IPS-NIHi7 (cell line): ENCODE measurements around the gene SMYD1.
"Not testable (repeated sequence)": the region's sequence is repeated elsewhere in the genome, so short reads cannot be mapped to it uniquely, and the experiment has no call there.

Experiments used
- DNase-seq: peaks from one replicate; pipeline ENCODE4 v3.0.0; 2012; ENCODE audit warnings: mixed read lengths; ENCODE audit errors: extremely low spot score

Gene SMYD1

DNA sequence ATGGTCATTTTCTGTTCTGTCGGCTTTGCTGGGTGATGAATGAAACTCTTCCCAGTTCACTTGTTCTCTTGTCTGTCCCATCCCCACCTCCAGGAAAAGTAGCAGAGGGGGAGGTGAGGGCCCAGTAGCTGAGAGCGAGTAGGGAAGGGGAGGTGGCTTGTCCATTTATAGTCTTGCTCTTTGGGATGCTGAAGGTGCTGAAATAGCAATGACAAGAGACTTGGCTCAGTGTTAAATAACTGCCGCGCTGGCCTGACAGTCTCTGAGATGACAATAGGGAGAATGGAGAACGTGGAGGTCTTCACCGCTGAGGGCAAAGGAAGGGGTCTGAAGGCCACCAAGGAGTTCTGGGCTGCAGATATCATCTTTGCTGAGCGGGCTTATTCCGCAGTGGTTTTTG lies at the start of gene SMYD1:
TSS of gene SMYD1 (plus strand) at position 228 of the 400 bp plus-strand sequence. CDS start at position 268, 40 bp downstream.
- no peak for DNase-seq

DNA sequence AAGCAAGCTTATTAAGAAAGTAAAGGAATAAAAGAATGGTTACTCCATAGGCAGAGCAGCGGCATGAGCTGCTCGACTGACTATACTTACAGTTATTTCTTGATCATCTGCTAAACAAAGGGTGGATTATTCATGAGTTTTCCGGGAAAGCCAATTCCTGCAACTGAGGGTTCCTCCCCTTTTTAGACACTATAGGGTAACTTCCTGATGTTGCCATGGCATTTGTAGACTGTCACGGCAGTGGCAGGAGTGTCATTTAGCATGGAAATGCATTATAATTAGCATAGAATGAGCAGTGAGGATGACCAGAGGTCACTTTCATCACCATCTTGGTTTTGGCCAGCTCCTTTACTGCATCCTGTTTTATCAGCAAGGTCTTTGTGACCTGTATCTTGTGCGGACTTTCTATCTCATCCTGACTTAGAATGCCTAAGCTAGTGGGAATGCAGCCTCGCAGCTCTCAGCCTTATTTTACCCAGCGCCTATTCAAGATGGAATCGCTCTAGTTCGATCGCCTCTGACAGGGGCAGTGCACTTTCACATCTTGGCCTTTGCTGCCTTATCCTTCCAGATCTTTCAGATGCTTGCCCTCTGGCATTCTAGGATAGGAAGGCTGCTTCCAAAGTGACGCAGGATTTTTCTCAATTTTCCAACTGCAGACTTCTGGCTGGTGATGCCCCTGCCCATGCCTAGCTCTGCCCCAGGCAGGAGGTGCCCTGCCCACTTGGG lies 49.4 kb upstream of the SMYD1 start:
- DNase-seq, result not testable (repeated sequence)

GRCh38 chr2:88018909-88019308 lies 48.7 kb upstream of the SMYD1 start:
- DNase-seq, result no peak

DNA sequence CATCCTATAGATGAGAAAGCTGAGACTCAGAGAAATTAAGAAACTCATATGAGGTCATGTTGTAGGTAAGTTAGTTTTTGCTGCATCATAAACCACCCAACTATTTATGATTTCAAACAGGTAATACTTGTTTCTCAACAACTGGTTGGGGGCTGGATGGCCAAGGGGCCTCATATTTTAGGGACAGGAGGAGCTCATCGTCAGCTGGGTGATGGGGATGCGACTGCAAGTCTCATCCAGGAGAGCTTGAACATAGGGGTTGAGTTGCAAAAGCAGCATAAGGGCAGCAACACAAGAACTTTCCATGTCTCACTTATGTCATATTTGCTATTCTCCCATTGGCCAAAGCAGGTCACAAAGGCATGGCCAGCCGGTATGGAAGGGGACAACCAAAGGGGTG lies 47.6 kb upstream of the SMYD1 start:
- DNase-seq, result no peak

- DNase-seq, result no peak
These were observed 45.0 kb upstream of the SMYD1 start for GRCh38 chr2:88022669-88022921.

DNA sequence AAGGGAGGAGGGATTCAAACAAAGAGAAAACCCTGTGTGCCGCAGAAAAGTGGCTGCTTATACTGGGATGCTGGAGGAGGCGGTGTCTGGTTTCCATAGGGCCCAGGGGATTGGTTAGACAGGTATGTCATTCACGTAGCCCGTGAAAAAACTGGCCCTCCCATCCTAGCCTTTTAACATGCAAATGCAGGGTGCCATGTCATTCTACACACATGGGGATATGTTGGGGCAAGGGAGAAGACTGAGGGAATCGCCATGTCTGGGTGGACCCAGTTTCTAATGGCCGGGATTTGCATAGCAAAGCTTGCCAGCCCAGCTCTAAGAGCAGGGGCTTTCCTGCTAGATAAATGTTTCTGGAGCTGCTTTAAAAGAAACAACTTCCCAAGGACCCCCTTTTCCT lies 43.1 kb upstream of the SMYD1 start:
- DNase-seq, result peak; percentile 60

DNA sequence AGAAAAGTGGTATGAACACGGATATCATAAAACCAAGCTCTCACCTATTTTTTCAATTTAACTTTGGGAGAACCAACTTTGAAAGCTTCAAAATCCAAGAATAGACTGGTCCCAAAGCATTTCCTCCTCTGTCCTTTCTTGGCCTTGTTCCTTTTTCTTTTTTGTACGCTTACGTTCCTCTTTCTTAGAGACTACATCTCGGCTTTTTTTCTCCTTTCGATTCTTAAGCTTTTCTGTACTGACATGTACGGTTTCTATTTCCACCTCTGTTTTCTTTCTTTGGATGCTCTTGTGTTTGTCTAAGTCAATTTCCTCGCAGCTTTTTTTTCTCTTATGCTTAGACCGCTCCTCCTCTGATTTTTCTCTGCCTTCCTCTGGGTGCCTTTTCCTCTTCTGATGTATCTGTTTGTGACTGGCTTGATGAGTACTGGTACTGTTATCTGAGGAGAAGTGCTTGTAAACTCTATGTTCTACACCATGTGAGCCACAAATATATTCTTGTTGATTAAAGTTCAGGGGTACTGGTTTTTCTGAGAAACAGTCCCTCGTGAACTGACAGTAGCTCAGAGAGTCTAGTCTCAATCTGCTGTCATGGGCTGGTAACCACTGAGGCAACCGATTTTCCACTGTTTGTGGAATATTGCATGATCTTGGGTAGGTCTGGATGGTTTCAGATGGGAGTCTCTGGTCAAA lies 39.8 kb upstream of the SMYD1 start:
- no peak for DNase-seq

DNA sequence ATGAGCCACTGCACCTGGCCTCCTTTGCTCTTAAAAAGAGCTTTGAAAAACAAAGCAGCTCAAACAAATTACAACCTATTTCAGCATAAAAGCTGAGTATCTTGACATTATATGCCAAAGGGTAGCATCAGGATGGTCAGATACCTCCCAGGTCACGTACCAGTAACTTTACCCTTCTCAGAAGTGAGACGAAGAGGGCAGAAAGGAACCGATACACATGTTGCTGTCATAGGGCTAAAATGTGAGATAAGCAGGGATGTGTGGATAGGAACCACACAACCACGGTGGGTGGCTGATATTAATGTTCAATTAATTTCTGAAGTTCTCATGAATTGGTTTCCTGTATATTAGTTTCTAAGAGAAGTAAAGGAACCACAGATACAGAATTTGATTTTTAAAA lies 38.7 kb upstream of the SMYD1 start:
- DNase-seq, result no peak

DNA sequence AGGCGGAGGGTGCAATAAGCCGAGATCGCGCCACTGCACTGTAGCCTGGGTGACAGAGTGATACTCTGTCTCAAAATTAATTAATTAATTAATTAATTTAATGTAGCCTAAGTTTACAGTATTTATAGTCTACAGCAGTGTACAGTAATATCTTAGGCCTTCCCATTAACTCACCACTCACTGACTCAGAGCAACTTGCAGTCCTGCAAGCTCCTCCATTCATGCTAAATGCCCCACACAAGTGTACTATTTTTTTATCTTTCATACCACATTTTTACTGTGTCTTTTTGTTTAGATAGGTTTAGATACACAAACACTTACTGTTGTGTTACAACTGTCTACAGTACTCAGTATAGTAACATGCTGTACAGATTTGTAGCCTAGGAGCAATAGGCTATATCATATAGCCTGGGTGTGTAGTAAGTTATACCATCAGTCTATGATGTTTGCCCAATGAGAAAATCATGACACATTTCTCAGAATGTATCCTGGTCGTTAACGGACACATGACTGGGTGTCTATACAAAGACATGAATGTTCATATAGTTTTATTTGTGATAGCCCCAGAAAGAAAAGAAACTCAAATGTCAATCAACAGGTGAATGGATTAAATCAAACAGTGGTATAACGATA lies 35.4 kb upstream of the SMYD1 start:
- DNase-seq, result no peak

DNA sequence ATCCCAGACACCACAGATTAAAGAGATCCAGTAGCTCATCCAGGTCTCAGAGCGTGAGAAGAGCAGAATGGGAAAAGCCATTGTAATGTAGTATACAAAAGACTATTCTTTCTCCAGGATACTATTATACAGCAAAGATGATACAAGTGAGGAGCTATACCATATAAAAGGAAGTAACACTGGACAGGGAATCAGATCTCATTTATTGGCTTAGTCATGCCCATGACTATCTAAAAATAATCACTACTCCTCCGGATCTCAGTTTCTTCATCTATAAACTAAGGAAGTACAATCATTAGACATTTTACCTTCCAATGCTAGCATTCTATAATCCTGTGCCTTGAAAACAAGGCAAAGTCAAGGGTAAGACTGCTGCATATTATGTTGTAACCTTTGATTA lies 31.4 kb upstream of the SMYD1 start:
- no peak for DNase-seq

DNA sequence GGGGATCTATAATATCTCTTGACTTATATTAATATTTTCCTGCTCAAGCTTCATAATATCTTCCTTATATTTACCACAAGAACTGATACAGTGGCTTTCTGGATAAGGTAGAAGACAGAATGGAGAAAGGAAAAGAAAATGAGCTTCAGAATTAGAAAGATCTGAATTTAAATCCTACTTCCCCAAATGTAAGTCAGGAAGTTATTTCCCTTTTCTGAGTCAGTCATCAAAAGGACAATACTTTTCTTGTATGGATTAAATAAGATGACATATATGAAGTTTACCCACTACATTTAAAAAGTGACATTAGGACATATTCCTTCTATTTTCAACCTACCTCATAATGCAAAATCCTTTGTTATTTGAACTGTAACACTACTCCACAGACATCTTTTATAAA lies 31.0 kb upstream of the SMYD1 start:
- DNase-seq, result no peak

- no peak for DNase-seq
These were observed 29.1 kb upstream of the SMYD1 start for GRCh38 chr2:88038263-88039105.

DNA sequence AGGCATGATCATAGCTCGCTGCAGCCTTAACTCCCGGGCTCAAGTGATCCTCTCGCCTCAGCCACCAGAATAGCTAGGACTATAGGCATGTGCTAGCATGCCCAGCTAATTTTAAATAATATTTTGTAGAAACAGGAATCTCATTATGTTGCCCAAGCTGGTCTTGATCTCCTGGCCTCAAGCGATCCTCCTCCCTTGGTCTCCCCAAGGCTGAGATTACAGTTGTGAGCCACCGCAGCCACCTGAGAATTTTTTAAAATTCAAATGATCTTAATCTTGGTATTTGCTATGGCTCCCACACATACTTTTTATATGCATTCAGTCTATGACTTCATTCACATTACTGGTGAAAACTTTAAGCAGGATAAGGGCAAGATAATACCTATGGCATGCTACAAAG lies 25.1 kb upstream of the SMYD1 start:
- DNase-seq, result no peak

GRCh38 chr2:88045561-88045960 lies 22.1 kb upstream of the SMYD1 start:
- not testable (repeated sequence) for DNase-seq

DNA sequence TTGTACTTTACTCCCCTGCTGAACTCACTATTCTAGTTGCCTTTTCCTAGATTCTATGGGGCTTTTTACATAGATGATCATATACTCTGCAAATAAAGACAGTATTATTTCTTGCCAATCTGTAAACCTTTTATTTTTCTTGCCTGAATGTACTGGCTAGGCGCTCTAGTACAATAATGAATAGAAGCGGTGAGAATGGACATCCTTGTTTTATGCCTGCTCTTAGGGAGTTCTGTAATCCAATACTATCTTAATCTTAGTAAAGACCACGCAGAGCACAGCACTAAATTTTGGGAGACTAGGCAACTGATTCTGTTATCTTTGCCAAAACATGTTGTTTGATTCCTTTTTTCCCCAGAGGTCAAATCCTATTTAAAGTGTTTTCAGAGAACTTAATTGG lies 19.1 kb upstream of the SMYD1 start:
- no peak for DNase-seq

- DNase-seq, result no peak
These were observed 18.0 kb upstream of the SMYD1 start for GRCh38 chr2:88049622-88050021.

- DNase-seq, result no peak
These were observed 15.8 kb upstream of the SMYD1 start for GRCh38 chr2:88051792-88052191.

- no peak for DNase-seq
These were observed 14.3 kb upstream of the SMYD1 start for GRCh38 chr2:88053296-88053695.

GRCh38 chr2:88053934-88054781 lies 13.5 kb upstream of the SMYD1 start:
- DNase-seq, result no peak

- no peak for DNase-seq
These were observed 12.7 kb upstream of the SMYD1 start for GRCh38 chr2:88054782-88055370.
